ENCODE data around the gene MSH3. TPM values are rescaled to one million over a fixed set of nuclear protein-coding genes. Genes with fewer than 3 reads are reported as not detected.

MSH3 gene
- total and polyA plus RNA-seq, 3 donors from 2014 or later, result 7.6 to 17.7 (median 16.6) TPM

- no peak for DNase-seq
- H3K27me3 ChIP-seq, result no peaks in the 10 kb centered on the region
- H3K9me3 ChIP-seq, result no peaks in the 10 kb centered on the region
- H3K4me3 ChIP-seq, result no peak overlapping the region
- intact Hi-C loops (cut with DNase I; ENCODE audit: low total_unique reads), result no loop called here
- WGBS, 2 donors, result 89 to 92% methylated on average over 3 of the region's 3 CpGs
- no peaks in the 10 kb centered on the region for H3K4me1 ChIP-seq
- TF ChIP-seq POLR2A (IDR thresholded peaks at IDR 0.05), result no peak
- no peak for TF ChIP-seq CTCF (IDR thresholded peaks at IDR 0.05)
- no peak overlapping the region for H3K27ac ChIP-seq
- no peaks in the 10 kb centered on the region for H3K36me3 ChIP-seq (ENCODE audit: low read depth, missing control alignments)
Measured at GRCh38 chr5:80912479-80912878, 258.0 kb downstream of the MSH3 start.

- Histone ChIP-seq H3K36me3 (ENCODE audit: low read depth, missing control alignments) (no peaks in the 10 kb centered on the region), H3K9me3 (no peaks in the 10 kb centered on the region), H3K27me3 (no peaks in the 10 kb centered on the region), H3K4me1 (no peaks in the 10 kb centered on the region), H3K27ac (no peak overlapping the region), H3K4me3 (no peak overlapping the region)
- DNase-seq, result no peak
- intact Hi-C loops (cut with DNase I; ENCODE audit: low total_unique reads), result no loop called here
- 50 to 73% methylated on average over 1 of the region's 1 CpG for WGBS, 2 donors
- no peak for TF ChIP-seq POLR2A (IDR thresholded peaks at IDR 0.05)
- no peak for TF ChIP-seq CTCF (IDR thresholded peaks at IDR 0.05)
Measured at GRCh38 chr5:80915716-80916115, 261.3 kb downstream of the MSH3 start.

GRCh38 chr5:80916676-80917075 is 262.2 kb downstream of the MSH3 start:
- H3K9me3 ChIP-seq, result no peaks in the 10 kb centered on the region
- H3K4me3 ChIP-seq, result no peak overlapping the region
- no peaks in the 10 kb centered on the region for H3K27me3 ChIP-seq
- DNase-seq, result no peak
- WGBS, 2 donors, result 55 to 70% methylated on average over 4 of the region's 4 CpGs
- intact Hi-C loops (cut with DNase I; ENCODE audit: low total_unique reads), result no loop called here
- no peaks in the 10 kb centered on the region for H3K36me3 ChIP-seq (ENCODE audit: low read depth, missing control alignments)
- TF ChIP-seq CTCF (IDR thresholded peaks at IDR 0.05), result no peak
- peak overlapping the region in 1 of 2 donors; percentile 17 for H3K27ac ChIP-seq
- no peaks in the 10 kb centered on the region for H3K4me1 ChIP-seq

- Histone ChIP-seq H3K36me3 (ENCODE audit: low read depth, missing control alignments) (no peaks in the 10 kb centered on the region), H3K4me1 (no peaks in the 10 kb centered on the region), H3K9me3 (no peaks in the 10 kb centered on the region), H3K27me3 (no peaks in the 10 kb centered on the region), H3K27ac (no peak overlapping the region), H3K4me3 (no peak overlapping the region)
- DNase-seq, result no peak
- no peak for TF ChIP-seq POLR2A (IDR thresholded peaks at IDR 0.05)
- TF ChIP-seq CTCF (IDR thresholded peaks at IDR 0.05), result no peak
- intact Hi-C loops (cut with DNase I; ENCODE audit: low total_unique reads), result no loop called here
- WGBS, 2 donors, result 43 to 62% methylated on average over 3 of the region's 3 CpGs
Measured at GRCh38 chr5:80917631-80918030, 263.2 kb downstream of the MSH3 start.

GRCh38 chr5:80919678-80920196 is 265.3 kb downstream of the MSH3 start:
- no peaks in the 10 kb centered on the region for H3K27me3 ChIP-seq
- WGBS, 2 donors, result 93 to 94% methylated on average over 6 of the region's 6 CpGs
- no peak overlapping the region for H3K27ac ChIP-seq
- intact Hi-C loops (cut with DNase I; ENCODE audit: low total_unique reads), result no loop called here
- H3K36me3 ChIP-seq (ENCODE audit: low read depth, missing control alignments), result no peaks in the 10 kb centered on the region
- no peak for DNase-seq
- no peaks in the 10 kb centered on the region for H3K9me3 ChIP-seq
- H3K4me3 ChIP-seq, result no peak overlapping the region
- H3K4me1 ChIP-seq, result no peaks in the 10 kb centered on the region
- no peak for TF ChIP-seq POLR2A (IDR thresholded peaks at IDR 0.05)
- no peak for TF ChIP-seq CTCF (IDR thresholded peaks at IDR 0.05)

Measured in testis (tissue), 3 donors.